GM11168 (cell line): Measurements from ENCODE around the gene TOX2.

Source experiments
- in situ Hi-C: fragments of 300-500 bp; cut with MboI; formaldehyde crosslinking; loops from one replicate; pipeline ENCODE4 v1.12.0; 2022; ENCODE audit warnings: low sequenced_read_pairs; ENCODE audit not compliant: unreplicated experiment

Gene TOX2, protein sequence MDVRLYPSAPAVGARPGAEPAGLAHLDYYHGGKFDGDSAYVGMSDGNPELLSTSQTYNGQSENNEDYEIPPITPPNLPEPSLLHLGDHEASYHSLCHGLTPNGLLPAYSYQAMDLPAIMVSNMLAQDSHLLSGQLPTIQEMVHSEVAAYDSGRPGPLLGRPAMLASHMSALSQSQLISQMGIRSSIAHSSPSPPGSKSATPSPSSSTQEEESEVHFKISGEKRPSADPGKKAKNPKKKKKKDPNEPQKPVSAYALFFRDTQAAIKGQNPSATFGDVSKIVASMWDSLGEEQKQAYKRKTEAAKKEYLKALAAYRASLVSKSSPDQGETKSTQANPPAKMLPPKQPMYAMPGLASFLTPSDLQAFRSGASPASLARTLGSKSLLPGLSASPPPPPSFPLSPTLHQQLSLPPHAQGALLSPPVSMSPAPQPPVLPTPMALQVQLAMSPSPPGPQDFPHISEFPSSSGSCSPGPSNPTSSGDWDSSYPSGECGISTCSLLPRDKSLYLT

GRCh38 chr20:43914311-43915210, at the start of gene TOX2:
Gene TOX2, plus strand, starts transcription at chr20:43914852. Its CDS starts 40 bp downstream, at chr20:43914892.
- in situ Hi-C loops = no loop called here

DNA sequence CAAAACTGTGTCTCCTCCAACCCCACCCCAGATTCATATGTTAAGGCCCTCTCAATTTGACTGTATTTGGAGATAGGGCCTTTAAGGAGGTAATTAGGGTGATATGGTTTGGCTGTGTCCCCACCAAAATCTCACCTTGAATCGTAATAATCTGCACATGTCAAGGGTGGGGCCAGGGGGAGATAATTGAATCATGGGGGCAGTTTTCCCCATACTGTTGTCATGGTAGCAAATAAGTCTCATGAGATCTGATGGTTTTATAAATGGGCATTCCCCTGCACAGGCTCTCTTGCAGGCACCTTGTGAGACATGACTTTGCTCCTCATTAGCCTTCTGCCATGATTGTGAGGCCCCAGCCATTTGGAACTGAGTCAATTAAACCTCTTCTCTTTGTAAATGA, 46.6 kb upstream of the TOX2 start:
- in situ Hi-C loops = no loop called here

- in situ Hi-C loops = no loop called here
Measured at GRCh38 chr20:43870484-43870883, 44.2 kb upstream of the TOX2 start.

DNA sequence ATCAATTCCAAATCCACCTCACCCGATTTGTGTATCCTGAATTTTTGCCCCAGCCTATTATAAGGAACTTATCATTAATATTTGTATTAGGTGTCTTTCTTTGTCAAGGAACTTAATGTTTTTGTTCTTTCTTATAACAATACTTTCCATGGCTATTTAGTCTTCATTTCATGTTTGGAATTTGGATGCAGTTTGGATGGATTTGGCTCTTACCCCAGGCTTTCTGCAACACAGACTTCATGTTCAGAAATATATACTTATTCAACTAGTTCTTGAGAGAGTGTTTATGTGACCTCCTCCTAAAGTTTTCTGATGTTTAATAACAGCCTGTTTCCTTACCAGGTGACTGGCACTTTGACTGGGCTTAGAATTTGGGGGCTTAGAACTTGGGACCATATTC, 35.9 kb upstream of the TOX2 start:
- in situ Hi-C loops = no loop called here

GRCh38 chr20:43893930-43894329, 20.7 kb upstream of the TOX2 start:
- in situ Hi-C loops = no loop called here

DNA sequence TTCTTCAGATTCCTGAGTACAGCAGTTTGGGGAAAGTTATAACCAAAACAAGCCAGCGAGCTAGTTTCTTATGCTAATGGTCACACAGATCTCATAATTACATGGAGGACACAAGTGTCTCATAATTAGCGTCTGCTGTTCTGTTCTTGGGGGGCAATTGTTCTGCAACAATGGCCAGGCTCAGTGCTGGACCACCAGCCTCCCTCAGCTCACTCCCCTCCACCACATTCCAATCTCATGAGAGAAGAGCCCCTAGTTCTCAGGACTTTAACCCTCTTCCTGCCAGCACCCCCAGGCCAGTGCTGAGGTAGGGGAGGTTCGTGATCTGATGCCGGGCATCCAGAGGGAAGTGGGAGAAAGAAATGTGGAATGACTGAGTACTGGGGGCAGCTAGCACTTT, 20.2 kb upstream of the TOX2 start:
- in situ Hi-C loops = no loop called here

- in situ Hi-C loops = no loop called here
Measured at GRCh38 chr20:43895235-43895634, 19.4 kb upstream of the TOX2 start.

GRCh38 chr20:43899274-43900120, 15.2 kb upstream of the TOX2 start:
- in situ Hi-C loops = no loop called here

GRCh38 chr20:43900121-43900466, 14.6 kb upstream of the TOX2 start:
- in situ Hi-C loops = no loop called here

GRCh38 chr20:43900496-43900895, 14.2 kb upstream of the TOX2 start:
- in situ Hi-C loops = no loop called here

GRCh38 chr20:43901296-43901695, 13.4 kb upstream of the TOX2 start:
- in situ Hi-C loops = no loop called here

GRCh38 chr20:43903953-43904826, 10.5 kb upstream of the TOX2 start:
- in situ Hi-C loops = no loop called here

- in situ Hi-C loops = no loop called here
Measured at GRCh38 chr20:43904827-43905177, 9.8 kb upstream of the TOX2 start.

GRCh38 chr20:43906505-43907034, 8.1 kb upstream of the TOX2 start:
- in situ Hi-C loops = no loop called here

- in situ Hi-C loops = no loop called here
Measured at GRCh38 chr20:43909211-43909610, 5.4 kb upstream of the TOX2 start.

- in situ Hi-C loops = no loop called here
Measured at GRCh38 chr20:43909720-43910119, 4.9 kb upstream of the TOX2 start.

- in situ Hi-C loops = no loop called here
Measured at GRCh38 chr20:43910564-43910963, 4.1 kb upstream of the TOX2 start.

DNA sequence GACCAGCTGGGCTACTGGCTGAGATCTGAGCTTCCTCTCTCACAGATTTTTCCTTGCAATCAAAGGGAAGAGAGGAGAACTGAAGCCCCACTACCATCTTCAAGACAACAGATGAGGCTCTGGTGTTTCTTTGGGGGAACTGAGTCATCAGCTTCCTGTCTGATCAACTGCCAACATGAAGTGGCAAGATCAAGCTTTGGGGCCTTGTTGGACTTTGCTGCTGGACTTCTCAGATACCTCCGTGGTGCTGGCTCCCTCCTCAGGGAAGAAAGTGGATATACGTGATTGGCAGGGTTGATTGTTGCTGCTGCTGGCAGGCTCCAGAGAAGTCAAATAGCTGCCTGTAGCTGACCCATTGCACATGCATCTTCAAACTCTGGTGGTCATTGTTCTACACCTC, 3.6 kb upstream of the TOX2 start:
- in situ Hi-C loops = no loop called here

- in situ Hi-C loops = no loop called here
Measured at GRCh38 chr20:43913291-43914025, 1.2 kb upstream of the TOX2 start.
